Suprapubic skin (tissue), 3 donors: ENCODE measurements around the gene PPP6R3.

Experiments
- POLR2A ChIP-seq, 2 donors: fragments of 450-650 bp; IDR thresholded peaks; one replicate each; pipeline ENCODE4 v1.6.1; 2017; ENCODE audit warnings: antibody characterized with exemption in 2 of 2, mild to moderate bottlenecking in 2 of 2, moderate library complexity in 2 of 2
- TF ChIP-seq, protein P1 (sequence below), 2 donors: fragments of 200-600 bp in 1 of 2; fragments of 450-650 bp in 1 of 2; sonication (generic) in 1 of 2; IDR thresholded peaks; one replicate each; pipeline ENCODE4 v1.5.1; 2016 to 2019; ENCODE audit warnings: antibody characterized with exemption in 2 of 2, mild to moderate bottlenecking in 1 of 2, moderate library complexity in 1 of 2

- TF ChIP-seq POLR2A (IDR thresholded peaks at IDR 0.05), result no peak
- TF ChIP-seq, protein P1, sequence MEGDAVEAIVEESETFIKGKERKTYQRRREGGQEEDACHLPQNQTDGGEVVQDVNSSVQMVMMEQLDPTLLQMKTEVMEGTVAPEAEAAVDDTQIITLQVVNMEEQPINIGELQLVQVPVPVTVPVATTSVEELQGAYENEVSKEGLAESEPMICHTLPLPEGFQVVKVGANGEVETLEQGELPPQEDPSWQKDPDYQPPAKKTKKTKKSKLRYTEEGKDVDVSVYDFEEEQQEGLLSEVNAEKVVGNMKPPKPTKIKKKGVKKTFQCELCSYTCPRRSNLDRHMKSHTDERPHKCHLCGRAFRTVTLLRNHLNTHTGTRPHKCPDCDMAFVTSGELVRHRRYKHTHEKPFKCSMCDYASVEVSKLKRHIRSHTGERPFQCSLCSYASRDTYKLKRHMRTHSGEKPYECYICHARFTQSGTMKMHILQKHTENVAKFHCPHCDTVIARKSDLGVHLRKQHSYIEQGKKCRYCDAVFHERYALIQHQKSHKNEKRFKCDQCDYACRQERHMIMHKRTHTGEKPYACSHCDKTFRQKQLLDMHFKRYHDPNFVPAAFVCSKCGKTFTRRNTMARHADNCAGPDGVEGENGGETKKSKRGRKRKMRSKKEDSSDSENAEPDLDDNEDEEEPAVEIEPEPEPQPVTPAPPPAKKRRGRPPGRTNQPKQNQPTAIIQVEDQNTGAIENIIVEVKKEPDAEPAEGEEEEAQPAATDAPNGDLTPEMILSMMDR (IDR thresholded peaks at IDR 0.05), result no peak
These were observed 91.2 kb downstream of the PPP6R3 start for GRCh38 chr11:68551777-68552176.
